ENCODE results near the gene DIAPH2.

DIAPH2 gene

GRCh38 chrX:96978906-96979305 is 294.3 kb downstream of the DIAPH2 start:
- no peak for DNase-seq (ENCODE audit: low read depth)

- DNase-seq (ENCODE audit: low read depth): no peak
These were observed 295.1 kb downstream of the DIAPH2 start for GRCh38 chrX:96979766-96980165.

GRCh38 chrX:96982161-96982560 is 297.5 kb downstream of the DIAPH2 start:
- no peak for DNase-seq (ENCODE audit: low read depth)

GRCh38 chrX:96984538-96984937 is 299.9 kb downstream of the DIAPH2 start:
- no peak for DNase-seq (ENCODE audit: low read depth)

- no peak for DNase-seq (ENCODE audit: low read depth)
These were observed 300.4 kb downstream of the DIAPH2 start for GRCh38 chrX:96985046-96985445.

- no peak for DNase-seq (ENCODE audit: low read depth)
These were observed 302.6 kb downstream of the DIAPH2 start for GRCh38 chrX:96987228-96987627.

- no peak for DNase-seq (ENCODE audit: low read depth)
These were observed 305.4 kb downstream of the DIAPH2 start for GRCh38 chrX:96989830-96990571.

GRCh38 chrX:96994093-96994492 is 309.5 kb downstream of the DIAPH2 start:
- DNase-seq (ENCODE audit: low read depth): no peak

GRCh38 chrX:96997196-96997595 is 312.6 kb downstream of the DIAPH2 start:
- no peak for DNase-seq (ENCODE audit: low read depth)

- DNase-seq (ENCODE audit: low read depth): no peak
These were observed 316.2 kb downstream of the DIAPH2 start for GRCh38 chrX:97000682-97001368.

- no peak for DNase-seq (ENCODE audit: low read depth)
These were observed 321.5 kb downstream of the DIAPH2 start for GRCh38 chrX:97006167-97006566.

- no peak for DNase-seq (ENCODE audit: low read depth)
These were observed 324.7 kb downstream of the DIAPH2 start for GRCh38 chrX:97009391-97009790.

- DNase-seq (ENCODE audit: low read depth): no peak
These were observed 326.9 kb downstream of the DIAPH2 start for GRCh38 chrX:97011540-97011939.

- DNase-seq (ENCODE audit: low read depth): no peak
These were observed 331.5 kb downstream of the DIAPH2 start for GRCh38 chrX:97016106-97016505.

- DNase-seq (ENCODE audit: low read depth): no peak
These were observed 337.0 kb downstream of the DIAPH2 start for GRCh38 chrX:97021680-97022079.

- no peak for DNase-seq (ENCODE audit: low read depth)
These were observed 341.8 kb downstream of the DIAPH2 start for GRCh38 chrX:97026406-97026805.

GRCh38 chrX:97027384-97027922 is 342.8 kb downstream of the DIAPH2 start:
- DNase-seq (ENCODE audit: low read depth): no peak

GRCh38 chrX:97030463-97030862 is 345.8 kb downstream of the DIAPH2 start:
- DNase-seq (ENCODE audit: low read depth): no peak

GRCh38 chrX:97030947-97031346 is 346.3 kb downstream of the DIAPH2 start:
- no peak for DNase-seq (ENCODE audit: low read depth)

GRCh38 chrX:97039363-97040029 is 354.9 kb downstream of the DIAPH2 start:
- DNase-seq (ENCODE audit: low read depth): no peak

GRCh38 chrX:97045470-97045869 is 360.8 kb downstream of the DIAPH2 start:
- no peak for DNase-seq (ENCODE audit: low read depth)

- no peak for DNase-seq (ENCODE audit: low read depth)
These were observed 362.2 kb downstream of the DIAPH2 start for GRCh38 chrX:97046867-97047266.

- no peak for DNase-seq (ENCODE audit: low read depth)
These were observed 365.8 kb downstream of the DIAPH2 start for GRCh38 chrX:97050392-97050791.

Measured in GM04504 (cell line).